Measurements from ENCODE around the gene SLCO2A1.
A peak's percentile ranks its signal among the peaks of the same experiment; 100 is the strongest.

Gene SLCO2A1

GRCh38 chr3:133915685-133916658, 113.8 kb downstream of the SLCO2A1 start:
- no peaks in the 10 kb centered on the region for H3K9me3 ChIP-seq (ENCODE audit: control insufficient read depth, low read depth, low read length)
- H3K4me3 ChIP-seq (ENCODE audit: low read length): no peak overlapping the region
- H3K4me1 ChIP-seq (ENCODE audit: control insufficient read depth, low read depth, low read length): no peaks in the 10 kb centered on the region
- no peak overlapping the region for H3K27ac ChIP-seq (ENCODE audit: low read length)
- no peak overlapping the region for H3K9ac ChIP-seq (ENCODE audit: low read length)
- H3K27me3 ChIP-seq (ENCODE audit: control insufficient read depth, insufficient read depth, low read length): no peaks in the 10 kb centered on the region
- no peaks in the 10 kb centered on the region for H3K36me3 ChIP-seq (ENCODE audit: control insufficient read depth, low read depth, low read length)

DNA sequence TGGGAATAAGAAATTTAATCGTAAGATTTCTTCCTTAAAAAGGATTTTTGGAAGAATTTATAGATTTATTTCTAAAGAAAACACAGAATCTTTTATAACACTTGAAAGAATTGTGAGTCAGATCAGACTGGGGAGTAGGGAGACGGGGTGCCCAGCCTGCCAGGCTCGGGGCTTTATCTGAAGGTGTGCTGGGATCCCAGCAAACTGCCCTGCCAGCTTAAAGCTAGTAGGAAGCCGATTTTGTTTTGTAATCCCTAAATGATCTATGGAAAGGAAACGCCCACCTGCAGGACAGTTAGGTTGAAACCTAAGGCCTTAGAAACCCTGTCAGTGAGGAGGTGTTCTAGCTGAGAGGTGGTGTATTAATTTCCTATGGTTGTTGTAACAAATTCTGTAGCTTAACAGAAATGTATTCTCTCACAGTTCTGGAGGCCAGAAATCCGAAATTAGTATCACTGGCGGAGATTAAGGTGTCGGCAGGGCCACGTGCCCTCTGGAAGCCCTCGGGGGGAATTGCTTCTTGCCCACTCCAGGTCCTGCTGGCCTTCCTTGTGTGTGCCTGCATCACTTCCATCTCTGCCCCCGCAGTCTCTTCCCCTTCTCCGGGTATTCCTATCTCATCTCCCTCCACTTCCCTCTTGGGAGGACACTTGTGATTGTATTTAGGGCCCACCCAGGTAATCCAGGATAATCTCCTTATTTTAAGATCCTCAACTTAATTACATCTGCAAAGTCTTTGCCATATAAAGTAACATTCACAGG, 114.7 kb downstream of the SLCO2A1 start:
- Histone ChIP-seq H3K27ac (ENCODE audit: low read length) (no peak overlapping the region), H3K4me3 (ENCODE audit: low read length) (no peak overlapping the region), H3K9ac (ENCODE audit: low read length) (no peak overlapping the region), H3K9me3 (ENCODE audit: control insufficient read depth, low read depth, low read length) (no peaks in the 10 kb centered on the region), H3K36me3 (ENCODE audit: control insufficient read depth, low read depth, low read length) (no peaks in the 10 kb centered on the region), H3K4me1 (ENCODE audit: control insufficient read depth, low read depth, low read length) (no peaks in the 10 kb centered on the region), H3K27me3 (ENCODE audit: control insufficient read depth, insufficient read depth, low read length) (no peaks in the 10 kb centered on the region)

DNA sequence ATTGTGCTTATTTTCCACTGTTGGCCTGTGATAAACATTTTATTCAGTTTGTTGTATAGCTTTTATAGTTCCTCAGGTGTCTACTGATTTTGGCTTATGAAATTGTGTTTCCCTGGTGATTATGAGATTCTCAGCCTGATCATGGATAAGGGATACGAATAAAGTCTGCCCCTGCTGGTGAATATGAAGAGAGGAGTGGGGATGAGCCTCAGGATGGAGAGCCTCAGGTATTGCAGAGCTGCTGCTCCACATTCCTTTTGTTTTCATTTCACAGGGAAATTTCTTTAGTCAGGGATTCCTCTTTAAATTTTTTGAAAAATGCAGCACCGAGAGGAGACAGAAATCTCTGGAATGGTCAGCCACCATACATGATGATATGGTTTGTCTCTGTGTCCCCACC, 119.3 kb downstream of the SLCO2A1 start:
- H3K27ac ChIP-seq (ENCODE audit: low read length): no peak overlapping the region
- H3K9me3 ChIP-seq (ENCODE audit: control insufficient read depth, low read depth, low read length): no peaks in the 10 kb centered on the region
- H3K36me3 ChIP-seq (ENCODE audit: control insufficient read depth, low read depth, low read length): no peaks in the 10 kb centered on the region
- no peaks in the 10 kb centered on the region for H3K27me3 ChIP-seq (ENCODE audit: control insufficient read depth, insufficient read depth, low read length)
- no peak overlapping the region for H3K4me3 ChIP-seq (ENCODE audit: low read length)
- H3K9ac ChIP-seq (ENCODE audit: low read length): no peak overlapping the region
- no peaks in the 10 kb centered on the region for H3K4me1 ChIP-seq (ENCODE audit: control insufficient read depth, low read depth, low read length)

GRCh38 chr3:133905376-133905775, 124.3 kb downstream of the SLCO2A1 start:
- H3K27me3 ChIP-seq (ENCODE audit: control insufficient read depth, insufficient read depth, low read length): no peaks in the 10 kb centered on the region

GRCh38 chr3:133901847-133902246, 127.9 kb downstream of the SLCO2A1 start:
- H3K4me1 ChIP-seq (ENCODE audit: control insufficient read depth, low read depth, low read length): no peaks in the 10 kb centered on the region
- H3K4me3 ChIP-seq (ENCODE audit: low read length): no peak overlapping the region
- no peak overlapping the region for H3K9ac ChIP-seq (ENCODE audit: low read length)
- H3K27ac ChIP-seq (ENCODE audit: low read length): no peak overlapping the region
- H3K9me3 ChIP-seq (ENCODE audit: control insufficient read depth, low read depth, low read length): no peaks in the 10 kb centered on the region
- no peaks in the 10 kb centered on the region for H3K36me3 ChIP-seq (ENCODE audit: control insufficient read depth, low read depth, low read length)
- peaks cover 14% of the 10 kb centered on the region for H3K27me3 ChIP-seq (ENCODE audit: control insufficient read depth, insufficient read depth, low read length)

More at GRCh38 chr3:133905376-133905775, 124.3 kb downstream of the SLCO2A1 start:
- H3K4me3 ChIP-seq (ENCODE audit: low read length): no peak overlapping the region
- H3K36me3 ChIP-seq (ENCODE audit: control insufficient read depth, low read depth, low read length): no peaks in the 10 kb centered on the region
- H3K9ac ChIP-seq (ENCODE audit: low read length): no peak overlapping the region
- no peaks in the 10 kb centered on the region for H3K9me3 ChIP-seq (ENCODE audit: control insufficient read depth, low read depth, low read length)
- H3K4me1 ChIP-seq (ENCODE audit: control insufficient read depth, low read depth, low read length): no peaks in the 10 kb centered on the region
- no peak overlapping the region for H3K27ac ChIP-seq (ENCODE audit: low read length)

DNA sequence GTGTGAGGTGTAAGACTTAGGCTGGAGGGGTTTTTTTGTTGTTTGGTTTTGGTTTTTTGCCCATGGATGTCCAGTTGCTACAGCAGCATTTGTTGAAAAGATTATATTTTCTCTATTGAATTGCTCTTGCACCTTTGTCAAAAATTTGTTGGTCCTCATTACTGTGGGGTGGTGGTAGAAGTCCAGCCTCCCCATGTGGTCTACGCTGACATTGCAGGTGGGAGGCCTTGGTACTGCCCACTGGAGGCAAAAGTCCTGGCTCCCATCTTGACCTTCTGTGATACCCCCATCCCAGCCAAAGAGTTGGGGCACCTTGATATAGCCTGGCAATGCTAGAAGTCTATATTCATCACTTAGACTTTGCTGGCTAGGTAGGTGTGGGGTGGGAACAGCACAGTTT, 128.6 kb downstream of the SLCO2A1 start:
- no peaks in the 10 kb centered on the region for H3K36me3 ChIP-seq (ENCODE audit: control insufficient read depth, low read depth, low read length)
- no peaks in the 10 kb centered on the region for H3K4me1 ChIP-seq (ENCODE audit: control insufficient read depth, low read depth, low read length)
- H3K27ac ChIP-seq (ENCODE audit: low read length): no peak overlapping the region

DNA sequence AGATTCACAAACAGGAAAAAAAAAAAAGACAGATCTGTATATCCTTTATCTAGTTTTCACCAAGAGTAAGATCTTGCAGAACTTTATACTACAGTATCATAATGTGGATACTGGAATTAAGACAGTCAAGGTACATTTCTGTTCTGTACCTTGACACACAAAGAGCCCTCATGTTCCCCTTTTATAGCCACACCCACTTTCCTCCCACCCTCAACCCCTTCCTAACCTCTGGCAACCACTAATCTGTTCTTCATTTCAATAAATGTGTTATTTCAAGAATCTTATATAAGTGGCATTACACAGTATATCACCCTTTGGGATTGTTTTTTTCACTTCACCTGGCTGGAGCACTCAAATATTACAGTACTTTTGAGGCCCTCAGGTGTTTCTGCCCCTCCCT, 130.4 kb downstream of the SLCO2A1 start:
- Histone ChIP-seq H3K9me3 (ENCODE audit: control insufficient read depth, low read depth, low read length) (no peaks in the 10 kb centered on the region), H3K4me3 (ENCODE audit: low read length) (no peak overlapping the region), H3K36me3 (ENCODE audit: control insufficient read depth, low read depth, low read length) (no peaks in the 10 kb centered on the region), H3K4me1 (ENCODE audit: control insufficient read depth, low read depth, low read length) (no peaks in the 10 kb centered on the region), H3K27ac (ENCODE audit: low read length) (no peak overlapping the region), H3K27me3 (ENCODE audit: control insufficient read depth, insufficient read depth, low read length) (peaks cover 30% of the 10 kb centered on the region), H3K9ac (ENCODE audit: low read length) (no peak overlapping the region)

More for the DNA sequence above, 128.6 kb downstream of the SLCO2A1 start:
- H3K27me3 ChIP-seq (ENCODE audit: control insufficient read depth, insufficient read depth, low read length): peaks cover 21% of the 10 kb centered on the region
- H3K9ac ChIP-seq (ENCODE audit: low read length): no peak overlapping the region
- H3K9me3 ChIP-seq (ENCODE audit: control insufficient read depth, low read depth, low read length): no peaks in the 10 kb centered on the region
- no peak overlapping the region for H3K4me3 ChIP-seq (ENCODE audit: low read length)

DNA sequence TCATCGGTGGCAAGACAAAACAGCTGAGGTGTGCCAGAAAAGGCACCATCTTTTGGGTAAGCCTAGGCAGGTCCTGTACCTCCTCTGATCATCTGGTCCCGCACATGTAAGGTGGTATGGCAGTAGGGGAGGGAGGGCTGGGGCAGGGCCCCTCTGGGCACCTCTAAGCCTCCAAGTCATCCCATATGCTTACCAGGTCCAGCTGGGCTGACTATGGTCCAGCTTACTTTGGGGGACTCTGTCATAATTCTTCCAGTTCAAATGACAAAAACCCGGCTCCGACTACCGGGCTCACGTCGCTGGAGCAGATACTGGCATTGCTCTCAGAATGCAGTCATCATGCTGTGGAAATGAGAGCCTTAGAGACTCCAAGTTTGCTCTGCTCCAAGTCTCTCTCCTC, 132.2 kb downstream of the SLCO2A1 start:
- Histone ChIP-seq H3K9ac (ENCODE audit: low read length) (no peak overlapping the region), H3K9me3 (ENCODE audit: control insufficient read depth, low read depth, low read length) (no peaks in the 10 kb centered on the region), H3K27me3 (ENCODE audit: control insufficient read depth, insufficient read depth, low read length) (peaks cover 43% of the 10 kb centered on the region), H3K27ac (ENCODE audit: low read length) (no peak overlapping the region), H3K4me3 (ENCODE audit: low read length) (no peak overlapping the region), H3K4me1 (ENCODE audit: control insufficient read depth, low read depth, low read length) (peaks cover 6% of the 10 kb centered on the region), H3K36me3 (ENCODE audit: control insufficient read depth, low read depth, low read length) (no peaks in the 10 kb centered on the region)

GRCh38 chr3:133896002-133896761, 133.5 kb downstream of the SLCO2A1 start:
- H3K9me3 ChIP-seq (ENCODE audit: control insufficient read depth, low read depth, low read length): no peaks in the 10 kb centered on the region
- no peak overlapping the region for H3K27ac ChIP-seq (ENCODE audit: low read length)
- H3K4me1 ChIP-seq (ENCODE audit: control insufficient read depth, low read depth, low read length): peaks cover 6% of the 10 kb centered on the region
- peak overlapping the region; percentile 67 for H3K4me3 ChIP-seq (ENCODE audit: low read length)
- no peak overlapping the region for H3K9ac ChIP-seq (ENCODE audit: low read length)
- no peaks in the 10 kb centered on the region for H3K36me3 ChIP-seq (ENCODE audit: control insufficient read depth, low read depth, low read length)
- H3K27me3 ChIP-seq (ENCODE audit: control insufficient read depth, insufficient read depth, low read length): peaks cover 43% of the 10 kb centered on the region

DNA sequence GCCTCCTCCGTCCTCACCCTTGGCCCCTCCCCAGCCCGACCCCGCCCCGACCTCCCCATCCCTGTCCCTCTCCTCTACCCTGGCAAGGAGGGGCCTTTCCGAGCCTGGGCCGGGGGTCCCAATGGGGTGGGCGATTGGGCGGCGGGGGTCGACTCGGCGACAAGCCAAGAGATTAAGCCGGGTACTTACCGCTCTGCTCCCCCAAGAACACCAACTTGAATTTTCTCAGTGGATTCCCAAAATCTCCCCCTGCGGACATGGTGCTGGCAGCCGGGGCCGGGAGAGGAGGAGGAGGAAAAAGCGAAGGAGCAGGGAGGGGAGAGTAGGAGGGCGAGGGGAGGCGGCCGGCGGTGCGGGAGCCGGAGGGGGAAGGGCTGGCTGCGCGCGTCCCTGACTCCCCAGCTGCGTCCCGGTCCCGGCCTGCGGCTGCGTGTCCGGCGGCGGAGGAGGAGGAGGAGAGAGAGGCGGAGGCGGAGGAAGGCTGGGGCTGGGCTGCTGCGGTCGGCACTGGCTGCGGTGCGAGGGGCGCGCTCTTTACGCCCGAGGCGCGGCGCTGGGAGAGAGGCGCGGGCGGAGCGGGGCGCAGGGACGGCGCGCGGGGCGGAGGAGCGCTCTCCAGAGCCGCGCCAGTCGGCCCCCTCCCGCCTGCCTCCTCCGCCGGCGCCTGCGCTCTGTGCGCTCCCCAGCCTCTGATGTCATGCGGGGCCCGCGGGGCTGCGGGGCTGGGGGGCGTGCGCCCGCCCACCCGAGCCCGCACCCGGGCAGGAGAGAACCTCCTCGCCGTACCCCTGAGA, 134.3 kb downstream of the SLCO2A1 start, which contains the start of gene RAB6B:
RAB6B (minus strand) TSS at position 675 of the 794 bp plus-strand sequence; CDS start at position 259, 416 bp downstream.
- no peaks in the 10 kb centered on the region for H3K36me3 ChIP-seq (ENCODE audit: control insufficient read depth, low read depth, low read length)
- no peaks in the 10 kb centered on the region for H3K9me3 ChIP-seq (ENCODE audit: control insufficient read depth, low read depth, low read length)
- peaks cover 6% of the 10 kb centered on the region for H3K4me1 ChIP-seq (ENCODE audit: control insufficient read depth, low read depth, low read length)
- no peak within 1 kb of the TSS for H3K9ac ChIP-seq (ENCODE audit: low read length)
- peak within 1 kb of the TSS; percentile 67 for H3K4me3 ChIP-seq (ENCODE audit: low read length)
- peaks cover 43% of the 10 kb centered on the region for H3K27me3 ChIP-seq (ENCODE audit: control insufficient read depth, insufficient read depth, low read length)
- H3K27ac ChIP-seq (ENCODE audit: low read length): no peak within 1 kb of the TSS
